ENCODE measurements around the gene APOBEC3C. TPM values are rescaled to one million over a fixed set of nuclear protein-coding genes. Genes with fewer than 3 reads are reported as not detected.

Gene APOBEC3C
- 25.3 to 27.0 TPM (median 26.3 TPM) in 5 replicates for total RNA-seq (2022; extraction: Qiagen RNA extraction)

DNA sequence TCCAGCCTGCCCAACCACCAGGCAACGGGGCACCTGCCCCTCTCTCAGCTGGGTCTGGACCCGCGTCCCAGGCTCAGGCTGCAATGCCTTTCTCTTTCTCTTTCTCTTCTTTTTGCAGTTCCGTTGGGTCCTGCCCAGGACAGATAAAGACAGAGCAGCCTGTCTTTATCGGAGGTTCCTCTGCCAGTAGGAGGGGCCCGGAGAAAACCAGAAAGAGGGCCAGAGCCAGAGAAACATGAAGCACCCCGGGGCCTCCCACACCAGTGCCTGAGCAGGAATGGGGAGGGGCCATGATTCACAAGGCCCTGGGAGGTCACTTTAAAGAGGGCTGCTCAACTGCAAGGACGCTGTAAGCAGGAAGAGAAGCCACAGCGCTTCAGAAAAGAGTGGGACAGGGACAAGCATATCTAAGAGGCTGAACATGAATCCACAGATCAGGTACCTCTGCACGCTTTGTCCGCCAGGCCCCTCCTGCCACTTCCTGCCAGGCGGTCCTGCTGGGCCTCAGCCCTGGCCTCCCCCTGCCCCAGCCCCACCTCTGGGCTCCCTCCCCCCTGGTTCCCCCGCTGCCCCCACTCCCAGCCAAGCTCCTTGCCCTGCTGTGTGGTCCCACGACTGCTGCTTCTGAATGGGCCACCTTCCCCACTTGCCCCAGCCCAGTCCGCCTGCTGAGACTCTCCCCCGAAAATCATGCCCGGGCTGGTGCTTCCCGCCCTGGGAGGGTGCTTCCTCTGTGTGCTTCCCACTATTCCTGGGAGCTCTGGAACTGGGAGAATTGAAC, at the start of gene APOBEC3C:
Gene APOBEC3C, plus strand, starts transcription at position 316 of the 781 bp plus-strand sequence. Its CDS starts 106 bp downstream, at position 422.

DNA sequence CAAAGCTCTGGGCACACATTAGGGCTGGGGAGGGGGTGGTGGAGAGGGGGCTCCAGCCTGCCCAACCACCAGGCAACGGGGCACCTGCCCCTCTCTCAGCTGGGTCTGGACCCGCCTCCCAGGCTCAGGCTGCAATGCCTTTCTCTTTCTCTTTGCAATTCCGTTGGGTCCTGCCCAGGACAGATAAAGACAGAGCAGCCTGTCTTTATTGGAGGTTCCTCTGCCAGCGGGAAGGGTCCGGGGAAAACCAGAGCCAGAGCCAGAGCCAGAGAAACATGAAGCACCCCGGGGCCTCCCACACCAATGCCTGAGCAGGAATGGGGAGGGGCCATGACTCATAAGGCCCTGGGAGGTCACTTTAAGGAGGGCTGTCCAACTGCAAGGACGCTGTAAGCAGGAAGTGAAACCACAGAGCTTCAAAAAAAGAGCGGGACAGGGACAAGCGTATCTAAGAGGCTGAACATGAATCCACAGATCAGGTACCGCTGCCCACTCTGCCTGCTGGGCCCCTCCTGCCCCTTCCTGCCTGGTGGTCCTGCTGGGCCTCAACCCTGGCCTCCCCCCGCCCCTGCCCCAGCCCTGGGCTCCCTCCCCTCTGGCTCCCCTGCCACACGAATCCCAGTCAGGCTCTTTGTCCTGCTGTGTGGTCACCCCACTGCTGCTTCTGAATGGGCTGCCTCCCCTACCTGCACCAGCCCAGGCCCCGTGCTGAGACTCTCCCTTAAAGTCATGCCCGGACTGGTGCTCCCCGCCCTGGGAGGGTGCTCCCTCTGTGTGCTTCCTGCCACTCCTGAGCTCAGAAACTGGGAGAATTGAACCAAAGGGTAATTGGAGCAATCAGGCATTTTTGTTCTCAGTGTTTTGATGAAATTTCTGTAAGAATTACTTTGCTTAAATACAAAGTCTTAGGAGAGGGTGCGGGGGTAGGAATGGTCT, 31.8 kb upstream of the APOBEC3C start, which contains the start of gene APOBEC3B:
Gene APOBEC3B, plus strand, starts transcription at position 356 of the 936 bp plus-strand sequence. Its CDS starts 107 bp downstream, at position 463.

GRCh38 chr22:39040538-39041296, 26.7 kb downstream of the APOBEC3C start, which contains the start of gene APOBEC3F:
Gene APOBEC3F (plus strand): TSS chr22:39040864. CDS start chr22:39040961, 97 bp downstream.

Other genes with a start within 250 kb of the APOBEC3C start
- 7.4 to 11.1 TPM (median 10.8 TPM) in 5 replicates for gene DNAL4, start 220.1 kb upstream of the APOBEC3C start, total RNA-seq (2022; extraction: Qiagen RNA extraction)
- 7.9 to 10.1 TPM (median 8.9 TPM) in 5 replicates for gene NPTXR, start 170.2 kb upstream of the APOBEC3C start, total RNA-seq (2022; extraction: Qiagen RNA extraction)
- 24.8 to 27.3 TPM (median 27.1 TPM) in 5 replicates for gene CBX6, start 142.0 kb upstream of the APOBEC3C start, total RNA-seq (2022; extraction: Qiagen RNA extraction)
- 0.10 TPM in 1 of 5 replicates, not detected in the others for gene APOBEC3A, start 56.6 kb upstream of the APOBEC3C start, total RNA-seq (2022; extraction: Qiagen RNA extraction)
- gene APOBEC3B, start 31.9 kb upstream of the APOBEC3C start, total RNA-seq (2022; extraction: Qiagen RNA extraction): 25.9 to 31.3 TPM (median 28.2 TPM) in 5 replicates
- gene APOBEC3D, start 6.9 kb downstream of the APOBEC3C start, total RNA-seq (2022; extraction: Qiagen RNA extraction): 0.08 to 0.50 TPM (median 0.15 TPM) in 5 replicates
- gene APOBEC3F, start 26.6 kb downstream of the APOBEC3C start, total RNA-seq (2022; extraction: Qiagen RNA extraction): 1.6 to 2.4 TPM (median 2.2 TPM) in 5 replicates
- gene APOBEC3G, start 63.0 kb downstream of the APOBEC3C start, total RNA-seq (2022; extraction: Qiagen RNA extraction): 0.06 to 0.09 TPM (median 0.07 TPM) in 3 of 5 replicates, not detected in the others
- 0.22 to 0.64 TPM (median 0.30 TPM) in 5 replicates for gene APOBEC3H, start 83.0 kb downstream of the APOBEC3C start, total RNA-seq (2022; extraction: Qiagen RNA extraction)
- gene CBX7, start 138.4 kb downstream of the APOBEC3C start, total RNA-seq (2022; extraction: Qiagen RNA extraction): 0.92 to 1.4 TPM (median 1.1 TPM) in 5 replicates
- 2.9 to 4.2 TPM (median 3.2 TPM) in 5 replicates for gene PDGFB, start 230.7 kb downstream of the APOBEC3C start, total RNA-seq (2022; extraction: Qiagen RNA extraction)

Measured in A549 treated with AZD2906 at 1 μM for 4 hours (cell line).